HG03045 (cell line): ENCODE measurements around the gene ZBTB16.

Experiments used
- ATAC-seq: cut with Tn5 transposase; IDR thresholded peaks from one replicate; pipeline ENCODE4 v1.9.1; 2021; ENCODE audit warnings: mild to moderate bottlenecking, moderate library complexity; ENCODE audit not compliant: unreplicated experiment

ZBTB16 gene

GRCh38 chr11:114254571-114255146 lies 195.1 kb downstream of the ZBTB16 start:
- ATAC-seq: no peak

DNA sequence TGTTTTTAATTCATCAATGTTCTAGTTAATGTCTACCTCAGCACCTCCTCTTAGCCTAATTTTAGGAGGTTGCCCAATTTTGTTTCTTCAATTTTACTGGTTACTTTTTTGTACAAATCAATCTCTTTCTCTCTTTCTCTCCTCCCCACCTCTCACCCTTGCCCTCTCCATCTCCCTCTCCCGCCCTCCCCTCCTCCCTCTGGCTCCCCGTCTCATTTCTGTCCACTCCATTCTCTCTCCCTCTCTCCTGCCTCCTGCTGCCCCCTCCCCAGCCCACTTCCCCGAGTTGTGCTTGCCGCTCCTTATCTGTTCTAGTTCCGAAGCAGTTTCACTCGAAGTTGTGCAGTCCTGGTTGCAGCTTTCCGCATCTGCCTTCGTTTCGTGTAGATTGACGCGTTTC lies 195.8 kb downstream of the ZBTB16 start:
- no peak for ATAC-seq

DNA sequence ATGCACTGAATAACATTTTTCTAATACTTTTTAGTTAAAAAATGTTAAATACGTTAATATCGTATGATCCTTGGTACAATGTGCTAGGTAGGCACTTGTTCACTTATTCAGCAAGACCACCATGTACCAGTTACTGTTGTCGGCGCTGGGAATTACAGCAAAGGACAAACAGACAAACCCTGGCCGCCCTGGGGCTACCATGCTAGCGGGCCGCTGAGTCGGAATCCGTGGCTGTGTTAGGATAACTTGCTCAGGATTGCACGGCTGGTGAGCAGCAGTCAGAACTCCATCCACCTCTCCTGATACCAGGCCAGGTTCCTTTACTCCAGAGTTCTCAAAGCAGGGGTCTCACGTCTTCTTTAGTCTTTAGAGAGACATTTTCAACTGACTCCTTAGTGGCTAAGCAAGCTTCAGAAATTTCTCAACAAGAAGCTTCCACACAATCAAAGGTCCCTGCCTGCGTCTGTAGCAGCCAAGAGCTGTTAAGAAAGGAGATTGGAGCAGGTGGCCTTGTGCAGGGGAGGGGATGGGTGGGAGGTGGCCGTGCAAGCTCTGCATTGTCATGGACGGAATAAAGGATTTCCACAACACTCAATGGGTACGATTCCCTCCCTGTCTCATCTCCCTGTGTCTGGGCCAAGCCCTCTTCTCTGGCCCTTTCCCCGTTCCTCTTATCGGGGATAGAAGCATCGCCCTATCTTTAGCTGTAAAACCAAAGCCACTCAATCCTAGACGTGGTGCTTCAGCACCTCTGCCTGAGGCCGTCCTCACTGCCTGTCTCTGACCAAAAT lies 196.9 kb downstream of the ZBTB16 start:
- ATAC-seq: no peak

GRCh38 chr11:114256967-114257286 lies 197.4 kb downstream of the ZBTB16 start:
- ATAC-seq: no peak

GRCh38 chr11:114257621-114258558 lies 198.4 kb downstream of the ZBTB16 start:
- ATAC-seq: no peak

DNA sequence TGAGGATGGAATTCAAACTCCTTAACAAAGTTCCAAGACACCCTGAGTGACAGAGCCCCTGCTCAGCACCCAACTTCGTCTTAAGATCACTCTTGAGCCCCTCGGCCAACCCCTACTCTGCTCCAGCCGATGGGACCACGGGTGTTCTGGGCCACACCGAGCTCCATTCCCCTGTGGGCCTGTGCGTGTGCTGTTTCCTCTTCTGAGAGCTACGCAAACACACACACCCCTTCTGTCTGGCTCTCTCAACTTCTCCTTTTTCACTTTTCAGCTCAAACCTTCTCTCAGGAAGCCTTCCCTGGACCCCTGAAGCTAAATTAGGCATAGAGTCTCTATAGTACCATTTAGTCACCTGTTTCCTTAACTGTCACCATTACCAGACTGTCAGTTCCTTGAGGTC lies 199.2 kb downstream of the ZBTB16 start:
- no peak for ATAC-seq

GRCh38 chr11:114259124-114259526 lies 199.6 kb downstream of the ZBTB16 start:
- no peak for ATAC-seq

GRCh38 chr11:114259551-114259983 lies 200.1 kb downstream of the ZBTB16 start:
- ATAC-seq: no peak

DNA sequence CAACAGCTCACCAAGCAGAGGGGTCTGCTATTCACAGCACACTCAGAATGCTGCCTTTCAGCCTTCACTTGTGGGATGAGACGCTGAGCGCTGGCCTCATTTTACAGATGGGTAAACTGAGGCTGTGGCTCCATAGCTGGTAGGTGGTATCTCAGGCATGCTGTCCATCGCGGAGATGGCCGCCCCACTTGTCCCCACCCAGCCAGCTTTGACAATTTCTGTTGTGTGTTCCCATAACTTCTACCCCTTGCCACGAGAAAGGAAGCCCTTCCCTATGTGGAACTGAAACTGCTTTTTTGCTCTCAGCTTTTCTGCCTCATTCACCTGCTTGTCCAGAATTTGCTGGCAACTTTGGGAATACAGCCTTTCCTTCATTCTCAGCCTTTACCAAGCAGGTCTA lies 200.6 kb downstream of the ZBTB16 start:
- no peak for ATAC-seq

DNA sequence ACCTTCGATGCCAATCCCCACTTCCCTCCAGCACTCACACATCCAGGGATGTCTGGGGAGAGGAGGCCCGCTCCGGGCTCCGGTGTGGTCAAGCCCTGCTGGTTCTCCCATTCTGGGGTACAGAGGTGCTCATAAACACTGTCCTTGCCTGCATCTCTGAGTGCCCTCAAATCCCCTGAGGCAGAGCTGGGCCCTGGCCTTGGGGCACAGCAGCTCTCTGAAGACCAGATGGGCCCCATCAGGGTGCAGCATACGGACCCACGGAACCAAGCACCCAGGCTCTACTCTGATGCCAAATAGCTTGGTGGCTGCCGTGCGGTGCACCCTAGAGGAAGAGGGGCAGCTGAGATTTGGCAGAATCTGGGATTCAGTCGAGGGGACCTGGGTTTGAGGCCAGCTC lies 201.0 kb downstream of the ZBTB16 start:
- ATAC-seq: no peak

DNA sequence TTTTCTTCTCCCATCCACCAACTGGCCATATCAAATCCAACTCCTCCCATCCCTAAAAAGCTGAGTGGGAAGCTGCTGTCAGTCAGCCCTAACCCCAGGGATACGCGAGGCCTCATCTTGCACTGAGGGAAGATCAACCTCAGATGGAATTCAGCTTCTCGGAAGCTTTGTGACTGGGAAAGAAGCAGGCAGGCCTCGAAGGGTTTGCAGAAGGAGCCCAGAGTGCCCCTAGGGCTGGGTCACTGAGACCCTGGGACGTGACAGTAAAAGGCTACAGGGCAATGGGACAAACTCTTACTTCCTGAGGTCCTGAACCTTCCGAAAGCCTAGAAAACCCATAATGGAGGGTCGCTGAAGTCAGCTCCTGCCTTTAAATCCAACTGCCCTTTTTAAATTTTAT lies 202.3 kb downstream of the ZBTB16 start:
- ATAC-seq: no peak

- ATAC-seq: no peak
These were observed 203.4 kb downstream of the ZBTB16 start for GRCh38 chr11:114262681-114263512.

DNA sequence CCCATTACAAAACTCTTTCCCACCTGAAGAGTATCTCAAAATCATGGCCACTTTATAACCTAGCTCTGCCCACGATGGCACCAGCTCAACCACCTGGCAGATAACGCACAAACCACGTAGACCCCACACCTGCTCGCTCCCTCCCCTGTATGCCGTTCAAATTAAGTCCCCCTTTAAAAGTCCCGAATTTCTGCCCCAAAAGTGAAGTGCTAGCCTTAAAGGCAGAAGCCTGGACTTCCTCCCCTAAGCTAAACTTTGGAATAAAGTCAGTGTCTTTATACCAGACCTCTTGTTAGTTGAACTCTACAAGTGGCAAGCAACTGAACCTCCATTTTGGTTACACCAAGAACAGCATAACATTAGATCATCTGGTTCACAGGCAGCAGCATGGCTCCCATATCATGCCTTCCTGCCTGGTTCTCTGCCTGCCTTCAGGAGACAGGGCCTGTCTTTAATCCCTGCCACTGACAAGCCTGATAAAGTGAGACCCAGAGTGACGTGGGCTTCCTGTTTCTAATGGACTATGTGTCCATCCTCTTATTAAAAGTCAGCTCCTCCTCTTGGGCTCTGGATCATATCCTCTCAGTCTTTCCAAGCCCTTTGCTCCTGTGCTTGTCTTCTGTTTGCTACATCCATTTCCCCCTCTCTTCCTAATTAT lies 204.1 kb downstream of the ZBTB16 start:
- no peak for ATAC-seq

DNA sequence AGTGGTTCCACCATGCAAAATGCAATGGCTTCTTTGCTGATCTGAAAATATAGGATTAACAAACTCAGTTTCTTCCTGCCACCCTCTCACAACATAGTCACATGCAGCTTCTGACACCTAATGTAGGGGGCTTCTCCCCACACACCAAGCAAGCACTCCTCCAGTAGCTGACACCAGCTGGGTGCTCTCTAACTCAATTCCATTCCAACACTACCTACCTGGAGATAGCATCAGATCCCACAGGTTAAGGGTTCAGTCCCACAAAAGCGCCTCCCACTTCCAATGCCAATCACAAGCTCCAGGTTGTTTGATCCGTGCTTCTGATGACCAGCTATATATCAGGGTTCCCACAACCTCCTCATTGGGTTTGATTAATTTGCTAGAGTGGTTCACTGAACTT lies 204.9 kb downstream of the ZBTB16 start:
- ATAC-seq: no peak

DNA sequence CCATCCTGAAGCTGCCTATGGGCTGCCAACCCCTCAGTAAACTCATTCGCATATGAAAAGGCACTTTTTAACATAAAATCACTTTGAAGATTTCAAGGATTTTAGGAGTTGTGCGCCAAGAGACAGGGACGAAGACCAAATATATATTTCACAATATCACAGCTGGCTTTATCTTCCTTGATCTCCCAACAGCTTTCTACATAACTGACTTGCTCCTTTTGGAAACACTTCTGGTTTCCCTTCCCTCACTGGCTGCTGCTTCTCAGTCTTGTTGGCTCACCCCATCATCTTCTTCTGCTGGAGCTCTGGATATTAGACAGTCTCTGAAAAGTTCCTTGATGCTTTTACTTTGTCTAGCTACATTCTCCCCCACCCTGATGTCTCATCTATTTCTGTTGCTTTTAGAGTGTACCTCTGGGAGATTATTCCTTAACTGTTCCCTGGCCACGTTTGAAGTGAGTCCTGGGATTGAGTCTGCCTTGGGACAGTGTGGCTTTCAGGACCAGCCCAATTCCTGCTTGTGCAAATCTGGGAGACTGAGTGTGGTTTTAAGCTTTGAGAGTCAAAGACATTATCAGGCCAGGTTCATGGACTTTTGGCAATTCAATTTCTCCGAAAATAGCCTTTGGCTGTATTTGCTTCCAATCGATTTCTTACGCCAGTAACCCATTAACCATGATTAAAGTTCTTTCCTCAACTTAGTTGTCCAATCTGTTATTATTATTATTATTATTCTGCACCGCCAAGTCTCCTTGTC lies 205.8 kb downstream of the ZBTB16 start:
- ATAC-seq: no peak

GRCh38 chr11:114269498-114269897 lies 210.0 kb downstream of the ZBTB16 start:
- ATAC-seq: no peak

GRCh38 chr11:114270531-114271270 lies 211.2 kb downstream of the ZBTB16 start:
- ATAC-seq: no peak

DNA sequence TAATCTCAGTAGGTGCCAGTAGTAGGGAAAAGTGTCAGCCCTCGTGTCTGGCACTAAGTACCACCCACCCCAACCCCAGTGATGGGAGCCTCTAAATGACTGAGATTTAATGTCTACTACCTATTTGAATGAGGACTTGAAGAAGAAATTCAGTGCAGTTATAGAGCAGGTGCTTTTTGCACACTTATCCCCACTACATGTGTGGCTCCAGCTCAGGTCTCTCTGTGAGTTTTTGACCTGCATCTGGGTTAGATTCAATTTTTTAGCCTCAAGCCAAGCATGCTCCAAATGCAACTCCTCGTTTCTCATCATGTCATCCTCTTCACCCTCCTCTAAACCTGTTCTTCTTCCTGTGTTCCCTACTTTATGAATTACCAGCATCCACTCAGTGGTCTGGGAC lies 211.8 kb downstream of the ZBTB16 start:
- ATAC-seq: no peak

- no peak for ATAC-seq
These were observed 212.8 kb downstream of the ZBTB16 start for GRCh38 chr11:114272311-114272710.
